Prostate gland (tissue), 2 donors: ENCODE results near the gene ABCA13.

Experiments
- POLR2A ChIP-seq: fragments of 450-650 bp; IDR thresholded peaks from one replicate; pipeline ENCODE4 v1.6.1; 2016; ENCODE audit warnings: antibody characterized with exemption, mild to moderate bottlenecking
- TF ChIP-seq, protein P1 (sequence below), 4 experiments: fragments of 200-600 bp in 2 of 4; fragments of 450-650 bp in 2 of 4; sonication (generic) in 2 of 4; IDR thresholded peaks; 1 replicate in 3 of 4; 2 replicates in 1 of 4; pipeline ENCODE4 v1.5.1; 2016 to 2019; ENCODE audit warnings: antibody characterized with exemption in 4 of 4, mild to moderate bottlenecking in 2 of 4, moderate library complexity in 2 of 4

DNA sequence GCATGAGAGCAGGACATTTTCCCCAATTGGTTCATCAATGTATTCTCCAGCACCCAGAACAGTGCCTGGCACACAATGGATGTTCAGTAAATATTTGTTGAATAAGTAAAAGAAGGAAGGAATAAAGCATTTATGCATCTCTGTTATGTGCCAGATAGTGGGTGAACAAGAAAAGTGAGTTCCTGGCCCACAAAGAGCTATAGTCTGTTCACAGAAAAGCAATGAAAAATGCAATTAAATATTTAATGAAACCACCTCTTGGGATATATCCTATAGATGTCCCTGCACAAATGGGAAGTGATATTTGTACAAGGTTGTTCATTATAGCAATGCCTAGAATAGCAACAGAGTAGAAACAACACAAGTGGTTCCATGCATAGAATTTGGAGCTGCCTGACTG, 2.1 kb downstream of the ABCA13 start:
- TF ChIP-seq, protein P1, sequence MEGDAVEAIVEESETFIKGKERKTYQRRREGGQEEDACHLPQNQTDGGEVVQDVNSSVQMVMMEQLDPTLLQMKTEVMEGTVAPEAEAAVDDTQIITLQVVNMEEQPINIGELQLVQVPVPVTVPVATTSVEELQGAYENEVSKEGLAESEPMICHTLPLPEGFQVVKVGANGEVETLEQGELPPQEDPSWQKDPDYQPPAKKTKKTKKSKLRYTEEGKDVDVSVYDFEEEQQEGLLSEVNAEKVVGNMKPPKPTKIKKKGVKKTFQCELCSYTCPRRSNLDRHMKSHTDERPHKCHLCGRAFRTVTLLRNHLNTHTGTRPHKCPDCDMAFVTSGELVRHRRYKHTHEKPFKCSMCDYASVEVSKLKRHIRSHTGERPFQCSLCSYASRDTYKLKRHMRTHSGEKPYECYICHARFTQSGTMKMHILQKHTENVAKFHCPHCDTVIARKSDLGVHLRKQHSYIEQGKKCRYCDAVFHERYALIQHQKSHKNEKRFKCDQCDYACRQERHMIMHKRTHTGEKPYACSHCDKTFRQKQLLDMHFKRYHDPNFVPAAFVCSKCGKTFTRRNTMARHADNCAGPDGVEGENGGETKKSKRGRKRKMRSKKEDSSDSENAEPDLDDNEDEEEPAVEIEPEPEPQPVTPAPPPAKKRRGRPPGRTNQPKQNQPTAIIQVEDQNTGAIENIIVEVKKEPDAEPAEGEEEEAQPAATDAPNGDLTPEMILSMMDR (IDR thresholded peaks at IDR 0.05): no peak
- TF ChIP-seq POLR2A: no peak
